PC-3 (cell line): ENCODE data around the gene S100Z. TPM values are rescaled to one million over a fixed set of nuclear protein-coding genes. Genes with fewer than 3 reads are reported as not detected.
"Not testable (repeated sequence)": the region's sequence is repeated elsewhere in the genome, so short reads cannot be mapped to it uniquely, and the experiment has no call there.

Source experiments
- ATAC-seq: fragments of 200-7000 bp; cut with Tn5 transposase; 2 replicates; pipeline ENCODE4 v1.9.1; 2020; ENCODE audit warnings: mild to moderate bottlenecking, moderate library complexity
- BruUV-seq: library from RNA; stranded (reverse); fragments of 400-500 nt; replicated peaks from 2 replicates; lab custom pipeline; 2021; lab: Mats Ljungman, UMichigan
- CTCF ChIA-PET: fragments of 300-600 bp; sonication (Branson Sonifier 250); formaldehyde crosslinking; loops from one replicate; lab custom pipeline; 2022; ENCODE audit warnings: antibody characterized with exemption; lab: Charles Lee
- POLR2A ChIA-PET: fragments of 300-600 bp; sonication (Branson Sonifier 250); formaldehyde crosslinking; loops from one replicate; lab custom pipeline; 2022; ENCODE audit warnings: antibody characterized with exemption; ENCODE audit not compliant: unreplicated experiment; lab: Charles Lee
- DNase-seq: peaks from one replicate; pipeline ENCODE4 v3.0.0-alpha.2; 2015
- H2AFZ ChIP-seq: fragments of 300-600 bp; sonication (generic); 2 replicates; pipeline ENCODE4 v1.6.0; 2016; ENCODE audit warnings: antibody characterized with exemption, low read length
- H3F3A ChIP-seq: fragments of 300-600 bp; sonication (generic); one replicate; pipeline ENCODE4 v1.6.0; 2017; ENCODE audit warnings: antibody characterized with exemption, low read length, control low read depth, mild to moderate bottlenecking; ENCODE audit not compliant: unreplicated experiment
- H3K27ac ChIP-seq: fragments of 300-600 bp; sonication (generic); 2 replicates; pipeline ENCODE4 v1.5.1; 2016; ENCODE audit warnings: mild to moderate bottlenecking, low read length
- H3K27me3 ChIP-seq: fragments of 300-600 bp; sonication (generic); 2 replicates; pipeline ENCODE4 v1.6.1; 2016; ENCODE audit warnings: low read length, mixed read lengths
- H3K36me3 ChIP-seq: fragments of 300-600 bp; sonication (generic); 2 replicates; pipeline ENCODE4 v1.6.1; 2016; ENCODE audit warnings: low read depth, mixed run types, low read length, mixed read lengths
- H3K4me1 ChIP-seq: fragments of 300-600 bp; sonication (generic); 2 replicates; pipeline ENCODE4 v1.5.1; 2016; ENCODE audit warnings: low read length; ENCODE audit not compliant: insufficient read depth
- H3K4me2 ChIP-seq: fragments of 300-600 bp; sonication (generic); 2 replicates; pipeline ENCODE4 v1.6.0; 2016; ENCODE audit warnings: low read length
- H3K4me3 ChIP-seq: fragments of 300-600 bp; sonication (generic); 2 replicates; pipeline ENCODE4 v1.5.1; 2016; ENCODE audit warnings: mild to moderate bottlenecking, low read length, mixed read lengths
- H3K79me2 ChIP-seq: fragments of 300-600 bp; sonication (generic); 2 replicates; pipeline ENCODE4 v1.6.1; 2017; ENCODE audit warnings: low read length, mixed read lengths
- H3K9ac ChIP-seq: fragments of 300-600 bp; sonication (generic); 2 replicates; pipeline ENCODE4 v1.6.0; 2016; ENCODE audit warnings: mild to moderate bottlenecking, low read length
- H3K9me2 ChIP-seq: fragments of 300-600 bp; sonication (generic); replicated peaks from 2 replicates; pipeline ENCODE4 v1.6.1; 2016; ENCODE audit warnings: mixed run types, low read length, mixed read lengths
- H3K9me3 ChIP-seq: fragments of 300-600 bp; sonication (generic); 2 replicates; pipeline ENCODE4 v1.6.1; 2016; ENCODE audit warnings: low read length, mixed read lengths
- H4K20me1 ChIP-seq: fragments of 300-600 bp; sonication (generic); 2 replicates; pipeline ENCODE4 v1.6.1; 2016; ENCODE audit warnings: low read length, mixed read lengths
- CTCF ChIP-seq: fragments of 300-600 bp; sonication (generic); conservative IDR thresholded peaks from 2 replicates; pipeline ENCODE4 v1.5.1; 2017; ENCODE audit warnings: antibody characterized with exemption, low read depth, mild to moderate bottlenecking, low read length
- EZH2 ChIP-seq: fragments of 300-600 bp; sonication (generic); IDR thresholded peaks from one replicate; pipeline ENCODE4 v1.6.1; 2017; ENCODE audit warnings: antibody characterized with exemption, mild to moderate bottlenecking, low read length; ENCODE audit not compliant: unreplicated experiment
- EZH2phosphoT487 ChIP-seq: fragments of 300-600 bp; sonication (generic); IDR thresholded peaks from 2 replicates; pipeline ENCODE4 v1.6.1; 2018; ENCODE audit warnings: mild to moderate bottlenecking, antibody characterized with exemption, low read length, borderline replicate concordance
- intact Hi-C: fragments of 100-400 bp; cut with micrococcal nuclease; formaldehyde crosslinking; loops from 2 replicates; pipeline ENCODE4 v1.9.0; 2023
- total RNA-seq: library from RNA; depleted of rRNA; stranded (reverse); fragments of >200 nt; gene quantifications from 2 replicates; pipeline ENCODE4 v1.2.3, GENCODE V29; 2014

S100Z gene
- total RNA-seq, 1 experiment from 2014 or later = 0.11 TPM

- DNase-seq = no peak
- no peak for ATAC-seq
- intact Hi-C loops = no loop called here
- H2AFZ ChIP-seq = no peak overlapping the region
- no peaks in the 10 kb centered on the region for H3K36me3 ChIP-seq
- no peaks in the 10 kb centered on the region for H3K79me2 ChIP-seq
- no peak overlapping the region for H3K9ac ChIP-seq
- no peak for TF ChIP-seq EZH2
- TF ChIP-seq CTCF = no peak
- TF ChIP-seq EZH2phosphoT487 = no peak
- BruUV-seq = no TSS peak
- H4K20me1 ChIP-seq = no peaks in the 10 kb centered on the region
- no peak overlapping the region for H3K27ac ChIP-seq
- H3K4me2 ChIP-seq = no peak overlapping the region
- H3K27me3 ChIP-seq = no peaks in the 10 kb centered on the region
- ChIA-PET POLR2A (no interaction called here), CTCF (no interaction called here)
- H3K9me3 ChIP-seq = no peaks in the 10 kb centered on the region
- H3K4me3 ChIP-seq = no peak overlapping the region
- H3K9me2 ChIP-seq = no peaks in the 10 kb centered on the region
- H3K4me1 ChIP-seq = no peaks in the 10 kb centered on the region
- H3F3A ChIP-seq = no peaks in the 10 kb centered on the region
Measured at GRCh38 chr5:76896196-76896595, 46.4 kb downstream of the S100Z start.

GRCh38 chr5:76901522-76901921 is 51.7 kb downstream of the S100Z start:
- intact Hi-C loops = no loop called here
- POLR2A ChIA-PET = no interaction called here
- no peak for DNase-seq

GRCh38 chr5:76908166-76908565 is 58.4 kb downstream of the S100Z start:
- Histone ChIP-seq H3K4me2 (no peak overlapping the region), H3K27me3 (no peaks in the 10 kb centered on the region), H3K27ac (no peak overlapping the region), H3K4me1 (no peaks in the 10 kb centered on the region), H3K9me3 (no peaks in the 10 kb centered on the region), H3K4me3 (no peak overlapping the region), H3K9ac (no peak overlapping the region), H3K9me2 (no peaks in the 10 kb centered on the region), H3K36me3 (no peaks in the 10 kb centered on the region), H3F3A (no peaks in the 10 kb centered on the region), H3K79me2 (no peaks in the 10 kb centered on the region), H2AFZ (no peak overlapping the region), H4K20me1 (no peaks in the 10 kb centered on the region)
- ATAC-seq = no peak
- intact Hi-C loops = no loop called here
- no peak for DNase-seq
- TF ChIP-seq EZH2 (no peak), CTCF (no peak), EZH2phosphoT487 (no peak)
- CTCF ChIA-PET = no interaction called here
- BruUV-seq = no TSS peak
- POLR2A ChIA-PET = no interaction called here

More at GRCh38 chr5:76901522-76901921, 51.7 kb downstream of the S100Z start:
- Histone ChIP-seq H4K20me1 (no peaks in the 10 kb centered on the region), H3K36me3 (no peaks in the 10 kb centered on the region), H2AFZ (no peak overlapping the region), H3K9me2 (no peaks in the 10 kb centered on the region), H3K27ac (no peak overlapping the region), H3K4me2 (no peak overlapping the region), H3K9me3 (no peaks in the 10 kb centered on the region), H3K9ac (no peak overlapping the region), H3K79me2 (no peaks in the 10 kb centered on the region), H3F3A (no peaks in the 10 kb centered on the region), H3K4me1 (no peaks in the 10 kb centered on the region), H3K27me3 (no peaks in the 10 kb centered on the region), H3K4me3 (no peak overlapping the region)
- CTCF ChIA-PET = no interaction called here
- ATAC-seq = no peak
- TF ChIP-seq EZH2 (no peak), CTCF (no peak), EZH2phosphoT487 (no peak)
- no TSS peak for BruUV-seq

GRCh38 chr5:76910344-76910933 is 60.6 kb downstream of the S100Z start:
- H3K9ac ChIP-seq, H3K36me3 ChIP-seq, ATAC-seq, H3K4me1 ChIP-seq, H3K4me2 ChIP-seq, H3K79me2 ChIP-seq, DNase-seq, H4K20me1 ChIP-seq, H3K4me3 ChIP-seq, intact Hi-C loops, BruUV-seq, CTCF ChIA-PET, H3K9me2 ChIP-seq, H2AFZ ChIP-seq, POLR2A ChIA-PET, H3K27me3 ChIP-seq, H3F3A ChIP-seq, H3K9me3 ChIP-seq, H3K27ac ChIP-seq: not testable (repeated sequence)
